ENCODE results near the gene OSTF1.
A peak's percentile ranks its signal among the peaks of the same experiment; 100 is the strongest.

Gene OSTF1

DNA sequence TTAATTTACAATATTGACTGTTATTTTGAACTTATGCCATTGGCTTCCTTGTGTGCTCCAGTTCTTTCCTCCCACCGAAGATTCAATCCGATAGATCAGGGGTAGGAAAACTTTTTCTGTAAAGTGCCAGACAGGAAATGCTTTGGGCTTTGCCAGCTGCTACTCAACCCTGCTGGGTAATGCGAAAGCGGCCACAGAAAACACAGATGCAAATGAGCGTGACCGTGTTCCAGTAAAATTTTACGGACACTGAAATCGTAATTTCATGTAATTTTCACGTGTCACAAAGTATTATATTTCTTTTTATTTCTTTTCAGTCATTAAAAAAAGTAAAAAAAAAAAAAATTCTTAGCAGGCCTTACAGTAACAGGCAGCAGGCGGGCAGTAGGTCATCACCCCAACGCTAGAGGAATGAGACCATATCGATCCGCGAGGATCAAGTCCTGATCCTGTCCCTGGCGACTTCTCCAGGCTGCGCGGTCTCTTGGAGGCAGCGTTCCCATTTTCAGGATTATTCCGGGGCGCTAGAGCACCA, 958 bp upstream of the OSTF1 start:
- peaks cover 13% of the 10 kb centered on the region for H3K4me1 ChIP-seq (ENCODE audit: control insufficient read depth, low read depth, low read length)
- H3K27me3 ChIP-seq (ENCODE audit: control insufficient read depth, insufficient read depth, low read length) = peaks cover 11% of the 10 kb centered on the region
- no peaks in the 10 kb centered on the region for H3K9me3 ChIP-seq (ENCODE audit: control insufficient read depth, low read depth, low read length)
- peak overlapping the region; percentile 82 for H3K4me3 ChIP-seq (ENCODE audit: low read length)
- no peak overlapping the region for H3K27ac ChIP-seq (ENCODE audit: low read length)
- peak overlapping the region; percentile 65 for H3K9ac ChIP-seq (ENCODE audit: low read length)
- H3K36me3 ChIP-seq (ENCODE audit: control insufficient read depth, low read depth, low read length) = no peaks in the 10 kb centered on the region

DNA sequence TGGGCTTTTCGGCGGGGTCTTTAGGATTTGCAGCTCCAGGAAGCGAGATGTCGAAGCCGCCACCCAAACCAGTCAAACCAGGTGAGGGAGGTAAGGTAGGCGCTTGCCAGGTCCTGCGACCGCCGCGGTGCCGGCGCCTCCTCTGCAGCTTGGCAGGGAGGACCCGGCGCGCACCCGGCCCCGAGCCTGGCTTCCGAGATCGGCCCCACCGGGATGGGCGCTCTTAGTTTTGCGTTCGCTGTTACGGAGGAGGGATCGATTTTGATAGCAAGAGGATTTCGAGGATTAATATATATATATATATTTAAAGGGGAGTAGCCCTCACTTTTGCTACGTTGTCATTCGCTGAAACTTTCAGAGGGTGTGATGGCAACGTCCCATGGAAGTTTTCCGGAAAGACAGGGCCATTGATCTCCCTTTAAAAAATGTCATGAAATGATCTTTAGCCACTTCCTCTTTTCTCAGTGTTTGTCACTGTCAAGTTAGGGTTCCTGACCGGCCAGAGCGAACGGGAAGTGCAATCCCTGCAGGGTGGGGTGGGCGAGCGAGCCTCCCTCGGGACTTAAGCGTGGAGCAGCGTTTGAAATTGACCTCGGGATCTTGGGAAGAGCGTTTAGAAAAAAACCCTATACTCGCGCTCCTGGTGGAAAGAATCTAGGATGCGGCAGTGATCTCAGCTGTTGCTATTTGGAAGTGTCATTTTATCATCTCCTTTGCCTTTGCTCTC, 495 bp downstream of the OSTF1 start:
- H3K9ac ChIP-seq (ENCODE audit: low read length) = peak overlapping the region; percentile 44
- no peaks in the 10 kb centered on the region for H3K9me3 ChIP-seq (ENCODE audit: control insufficient read depth, low read depth, low read length)
- peak overlapping the region; percentile 78 for H3K4me3 ChIP-seq (ENCODE audit: low read length)
- H3K27me3 ChIP-seq (ENCODE audit: control insufficient read depth, insufficient read depth, low read length) = peaks cover 11% of the 10 kb centered on the region
- H3K4me1 ChIP-seq (ENCODE audit: control insufficient read depth, low read depth, low read length) = peaks cover 13% of the 10 kb centered on the region
- H3K36me3 ChIP-seq (ENCODE audit: control insufficient read depth, low read depth, low read length) = no peaks in the 10 kb centered on the region
- no peak overlapping the region for H3K27ac ChIP-seq (ENCODE audit: low read length)

DNA sequence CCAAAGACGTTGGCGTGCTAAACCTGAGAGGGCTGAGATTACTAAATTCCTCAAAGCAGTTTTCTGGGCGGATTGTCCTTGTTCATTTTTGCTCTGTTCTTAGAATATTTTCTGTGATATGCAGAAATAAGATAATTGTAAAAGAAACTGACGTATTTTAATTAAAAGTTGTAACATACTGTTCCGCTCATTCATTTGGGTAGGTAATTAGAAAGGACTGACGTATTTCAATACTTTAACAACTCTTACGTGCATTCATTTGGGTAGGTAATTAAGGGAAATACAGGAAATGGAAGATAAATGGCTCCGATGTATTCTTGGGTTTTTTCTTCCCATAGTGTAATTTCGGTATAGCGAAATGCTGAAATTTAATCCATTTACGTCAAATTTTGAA, 1.1 kb downstream of the OSTF1 start:
- Histone ChIP-seq H3K9me3 (ENCODE audit: control insufficient read depth, low read depth, low read length) (no peaks in the 10 kb centered on the region), H3K4me1 (ENCODE audit: control insufficient read depth, low read depth, low read length) (peaks cover 8% of the 10 kb centered on the region), H3K36me3 (ENCODE audit: control insufficient read depth, low read depth, low read length) (no peaks in the 10 kb centered on the region), H3K27ac (ENCODE audit: low read length) (no peak overlapping the region), H3K9ac (ENCODE audit: low read length) (no peak overlapping the region), H3K4me3 (ENCODE audit: low read length) (peak overlapping the region; percentile 78), H3K27me3 (ENCODE audit: control insufficient read depth, insufficient read depth, low read length) (peaks cover 11% of the 10 kb centered on the region)

GRCh38 chr9:75090579-75090978, 2.3 kb downstream of the OSTF1 start:
- Histone ChIP-seq H3K4me1 (ENCODE audit: control insufficient read depth, low read depth, low read length) (peaks cover 10% of the 10 kb centered on the region), H3K4me3 (ENCODE audit: low read length) (no peak overlapping the region), H3K9ac (ENCODE audit: low read length) (no peak overlapping the region), H3K27me3 (ENCODE audit: control insufficient read depth, insufficient read depth, low read length) (peaks cover 11% of the 10 kb centered on the region), H3K36me3 (ENCODE audit: control insufficient read depth, low read depth, low read length) (no peaks in the 10 kb centered on the region), H3K9me3 (ENCODE audit: control insufficient read depth, low read depth, low read length) (no peaks in the 10 kb centered on the region), H3K27ac (ENCODE audit: low read length) (no peak overlapping the region)

DNA sequence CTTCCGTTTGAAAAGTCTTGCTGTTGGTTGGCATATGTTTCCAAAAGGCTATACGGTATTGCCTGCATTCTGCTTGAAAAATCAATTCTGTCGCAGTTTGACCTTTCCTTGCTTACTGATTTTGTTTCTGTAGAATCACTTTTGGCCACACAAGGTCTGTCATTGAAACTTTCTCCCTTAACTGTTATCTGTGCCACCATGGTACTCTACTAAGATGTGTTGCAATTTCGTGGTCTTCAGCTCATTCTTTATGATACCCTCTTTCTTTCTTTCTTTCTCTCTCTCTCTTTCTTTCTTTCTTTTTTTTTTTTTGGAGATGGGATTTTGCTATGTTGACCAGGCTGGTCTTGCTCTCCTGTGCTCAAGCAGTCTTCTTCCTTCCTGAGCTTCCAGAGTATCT, 4.5 kb downstream of the OSTF1 start:
- no peak overlapping the region for H3K4me3 ChIP-seq (ENCODE audit: low read length)
- peaks cover 10% of the 10 kb centered on the region for H3K4me1 ChIP-seq (ENCODE audit: control insufficient read depth, low read depth, low read length)
- peaks cover 11% of the 10 kb centered on the region for H3K27me3 ChIP-seq (ENCODE audit: control insufficient read depth, insufficient read depth, low read length)
- no peaks in the 10 kb centered on the region for H3K9me3 ChIP-seq (ENCODE audit: control insufficient read depth, low read depth, low read length)
- no peaks in the 10 kb centered on the region for H3K36me3 ChIP-seq (ENCODE audit: control insufficient read depth, low read depth, low read length)
- H3K9ac ChIP-seq (ENCODE audit: low read length) = no peak overlapping the region
- no peak overlapping the region for H3K27ac ChIP-seq (ENCODE audit: low read length)

GRCh38 chr9:75096796-75097195, 8.5 kb downstream of the OSTF1 start:
- Histone ChIP-seq H3K27me3 (ENCODE audit: control insufficient read depth, insufficient read depth, low read length) (no peaks in the 10 kb centered on the region), H3K4me3 (ENCODE audit: low read length) (no peak overlapping the region), H3K9me3 (ENCODE audit: control insufficient read depth, low read depth, low read length) (no peaks in the 10 kb centered on the region), H3K36me3 (ENCODE audit: control insufficient read depth, low read depth, low read length) (no peaks in the 10 kb centered on the region), H3K4me1 (ENCODE audit: control insufficient read depth, low read depth, low read length) (peaks cover 4% of the 10 kb centered on the region), H3K9ac (ENCODE audit: low read length) (no peak overlapping the region), H3K27ac (ENCODE audit: low read length) (no peak overlapping the region)

DNA sequence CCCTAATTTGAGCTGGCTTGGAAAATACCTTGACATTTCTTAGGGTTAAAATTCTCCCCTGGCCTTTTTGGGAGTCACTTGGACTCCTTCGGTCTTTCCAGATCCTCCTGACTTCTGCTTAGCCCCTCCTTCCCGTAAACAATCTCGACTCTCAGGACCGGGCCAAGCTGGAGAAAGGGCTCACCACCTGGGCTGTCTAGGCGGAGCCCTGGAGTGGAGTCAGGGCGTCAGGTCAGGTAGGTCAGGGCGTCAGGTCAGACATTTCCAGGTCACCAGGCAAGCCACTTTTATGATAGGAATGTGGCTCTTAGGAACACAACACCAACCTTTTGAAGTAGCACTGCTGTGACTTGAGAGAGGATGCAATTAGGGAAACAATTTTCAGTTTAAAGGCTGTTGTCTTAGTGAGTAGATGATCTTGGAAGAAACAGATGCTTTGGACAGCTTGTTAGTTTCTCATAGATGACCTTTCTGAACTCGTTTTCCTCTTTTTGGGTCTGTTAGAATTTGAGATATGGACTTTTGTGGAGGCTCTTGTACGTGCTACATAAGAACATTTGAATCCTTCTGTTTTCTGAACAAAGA, 12.8 kb downstream of the OSTF1 start:
- Histone ChIP-seq H3K27ac (ENCODE audit: low read length) (no peak overlapping the region), H3K4me1 (ENCODE audit: control insufficient read depth, low read depth, low read length) (no peaks in the 10 kb centered on the region), H3K27me3 (ENCODE audit: control insufficient read depth, insufficient read depth, low read length) (no peaks in the 10 kb centered on the region), H3K9me3 (ENCODE audit: control insufficient read depth, low read depth, low read length) (no peaks in the 10 kb centered on the region), H3K4me3 (ENCODE audit: low read length) (no peak overlapping the region), H3K36me3 (ENCODE audit: control insufficient read depth, low read depth, low read length) (no peaks in the 10 kb centered on the region), H3K9ac (ENCODE audit: low read length) (no peak overlapping the region)

- Histone ChIP-seq H3K4me1 (ENCODE audit: control insufficient read depth, low read depth, low read length) (no peaks in the 10 kb centered on the region), H3K36me3 (ENCODE audit: control insufficient read depth, low read depth, low read length) (no peaks in the 10 kb centered on the region), H3K9me3 (ENCODE audit: control insufficient read depth, low read depth, low read length) (no peaks in the 10 kb centered on the region), H3K9ac (ENCODE audit: low read length) (no peak overlapping the region), H3K4me3 (ENCODE audit: low read length) (no peak overlapping the region), H3K27ac (ENCODE audit: low read length) (no peak overlapping the region), H3K27me3 (ENCODE audit: control insufficient read depth, insufficient read depth, low read length) (no peaks in the 10 kb centered on the region)
Measured at GRCh38 chr9:75102177-75102790, 14.0 kb downstream of the OSTF1 start.

- Histone ChIP-seq H3K36me3 (ENCODE audit: control insufficient read depth, low read depth, low read length) (no peaks in the 10 kb centered on the region), H3K9ac (ENCODE audit: low read length) (no peak overlapping the region), H3K4me3 (ENCODE audit: low read length) (no peak overlapping the region), H3K27me3 (ENCODE audit: control insufficient read depth, insufficient read depth, low read length) (no peaks in the 10 kb centered on the region), H3K9me3 (ENCODE audit: control insufficient read depth, low read depth, low read length) (no peaks in the 10 kb centered on the region), H3K4me1 (ENCODE audit: control insufficient read depth, low read depth, low read length) (no peaks in the 10 kb centered on the region), H3K27ac (ENCODE audit: low read length) (no peak overlapping the region)
Measured at GRCh38 chr9:75104607-75105006, 16.3 kb downstream of the OSTF1 start.

DNA sequence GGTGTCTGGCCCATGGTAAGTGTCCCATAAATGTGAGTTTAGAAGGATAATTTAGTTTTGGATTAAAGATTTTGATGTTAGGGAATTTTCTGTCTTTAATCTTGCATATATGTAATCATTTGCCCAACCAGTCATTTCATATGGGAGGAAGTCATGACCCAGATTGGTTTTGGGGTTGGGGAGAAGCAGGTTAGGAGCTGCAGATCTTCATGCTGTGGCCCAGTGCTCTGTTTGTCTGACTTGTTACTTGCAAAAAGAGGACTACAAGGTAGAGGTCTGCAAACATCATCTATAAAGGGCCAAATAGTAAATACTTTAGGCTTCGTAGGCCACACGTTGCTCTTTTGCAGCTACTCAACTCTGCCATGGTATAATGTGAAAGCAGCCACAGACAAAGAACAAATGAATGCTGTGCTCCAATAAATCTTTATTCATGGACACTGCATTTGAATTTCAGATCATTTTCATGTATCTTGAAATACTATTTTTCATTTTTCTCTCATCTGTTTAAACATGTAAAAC, 16.8 kb downstream of the OSTF1 start:
- no peaks in the 10 kb centered on the region for H3K9me3 ChIP-seq (ENCODE audit: control insufficient read depth, low read depth, low read length)
- no peak overlapping the region for H3K4me3 ChIP-seq (ENCODE audit: low read length)
- H3K27ac ChIP-seq (ENCODE audit: low read length) = no peak overlapping the region
- no peaks in the 10 kb centered on the region for H3K27me3 ChIP-seq (ENCODE audit: control insufficient read depth, insufficient read depth, low read length)
- no peaks in the 10 kb centered on the region for H3K4me1 ChIP-seq (ENCODE audit: control insufficient read depth, low read depth, low read length)
- no peak overlapping the region for H3K9ac ChIP-seq (ENCODE audit: low read length)
- no peaks in the 10 kb centered on the region for H3K36me3 ChIP-seq (ENCODE audit: control insufficient read depth, low read depth, low read length)

DNA sequence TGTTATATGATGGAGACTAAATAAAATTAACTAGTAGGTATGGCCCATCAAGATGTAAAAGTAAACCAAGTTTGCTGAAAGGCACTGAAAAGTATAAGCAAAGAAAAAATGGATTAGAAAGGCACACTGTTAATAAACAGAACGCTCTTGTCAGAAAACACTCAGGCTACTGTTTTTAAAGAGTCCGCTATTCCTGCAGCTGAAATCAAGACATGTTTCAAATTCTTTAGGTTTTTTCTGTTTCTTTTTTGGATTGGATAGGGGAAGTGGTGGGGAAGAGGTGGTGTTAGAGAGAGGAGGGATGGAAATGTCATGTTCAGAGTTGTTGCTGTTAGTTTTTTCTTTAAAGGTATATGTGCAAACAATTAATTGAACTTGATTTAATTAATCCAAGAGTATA, 17.5 kb downstream of the OSTF1 start:
- H3K4me3 ChIP-seq (ENCODE audit: low read length) = no peak overlapping the region
- no peaks in the 10 kb centered on the region for H3K36me3 ChIP-seq (ENCODE audit: control insufficient read depth, low read depth, low read length)
- H3K4me1 ChIP-seq (ENCODE audit: control insufficient read depth, low read depth, low read length) = no peaks in the 10 kb centered on the region
- H3K9ac ChIP-seq (ENCODE audit: low read length) = no peak overlapping the region
- no peak overlapping the region for H3K27ac ChIP-seq (ENCODE audit: low read length)
- H3K27me3 ChIP-seq (ENCODE audit: control insufficient read depth, insufficient read depth, low read length) = no peaks in the 10 kb centered on the region
- H3K9me3 ChIP-seq (ENCODE audit: control insufficient read depth, low read depth, low read length) = no peaks in the 10 kb centered on the region
